ENCODE results near the gene SHC3. TPM values are rescaled to one million over a fixed set of nuclear protein-coding genes. Genes with fewer than 3 reads are reported as not detected.

Gene SHC3
- total and polyA plus RNA-seq, 12 donors: 0.15 to 0.71 (median 0.33) TPM

DNA sequence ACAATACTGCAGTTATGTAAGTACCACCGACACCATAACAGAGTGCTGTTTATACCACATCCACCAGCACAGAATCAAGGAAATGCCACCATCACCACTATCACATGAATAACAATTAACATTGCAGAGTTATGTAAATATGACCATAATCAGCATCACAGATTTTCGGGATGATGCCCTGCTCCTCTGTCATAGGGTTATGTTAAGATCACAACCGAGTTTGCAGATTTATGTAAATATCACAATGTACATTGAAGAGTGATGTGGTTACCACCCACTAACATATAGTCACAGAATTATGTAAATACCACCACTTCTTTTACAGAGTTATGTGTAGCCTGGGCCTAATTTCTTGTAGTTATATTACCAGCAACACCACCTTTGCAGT, 61.8 kb downstream of the SHC3 start:
- intact Hi-C loops (cut with DNase I): loop anchor here in 1 of 10 donors (10.0 kb wide), 1 partner anchor 108 kb away; no protein-coding TSS in a partner anchor
- Histone ChIP-seq H3K4me3 (no peak overlapping the region), H3K4me1 (no peaks in the 10 kb centered on the region), H3K36me3 (no peaks in the 10 kb centered on the region), H3K27ac (no peak overlapping the region), H3K27me3 (peaks cover 0 to under 1% (median 0%) of the 10 kb centered on the region in 7 donors), H3K9me3 (peaks cover 0 to 13% (median 0%) of the 10 kb centered on the region in 11 donors)
- DNase-seq (no peak), ATAC-seq (no peak)
- WGBS, 2 donors: 84 to 90% methylated on average over 3 of the region's 3 CpGs
- TF ChIP-seq, protein P1, sequence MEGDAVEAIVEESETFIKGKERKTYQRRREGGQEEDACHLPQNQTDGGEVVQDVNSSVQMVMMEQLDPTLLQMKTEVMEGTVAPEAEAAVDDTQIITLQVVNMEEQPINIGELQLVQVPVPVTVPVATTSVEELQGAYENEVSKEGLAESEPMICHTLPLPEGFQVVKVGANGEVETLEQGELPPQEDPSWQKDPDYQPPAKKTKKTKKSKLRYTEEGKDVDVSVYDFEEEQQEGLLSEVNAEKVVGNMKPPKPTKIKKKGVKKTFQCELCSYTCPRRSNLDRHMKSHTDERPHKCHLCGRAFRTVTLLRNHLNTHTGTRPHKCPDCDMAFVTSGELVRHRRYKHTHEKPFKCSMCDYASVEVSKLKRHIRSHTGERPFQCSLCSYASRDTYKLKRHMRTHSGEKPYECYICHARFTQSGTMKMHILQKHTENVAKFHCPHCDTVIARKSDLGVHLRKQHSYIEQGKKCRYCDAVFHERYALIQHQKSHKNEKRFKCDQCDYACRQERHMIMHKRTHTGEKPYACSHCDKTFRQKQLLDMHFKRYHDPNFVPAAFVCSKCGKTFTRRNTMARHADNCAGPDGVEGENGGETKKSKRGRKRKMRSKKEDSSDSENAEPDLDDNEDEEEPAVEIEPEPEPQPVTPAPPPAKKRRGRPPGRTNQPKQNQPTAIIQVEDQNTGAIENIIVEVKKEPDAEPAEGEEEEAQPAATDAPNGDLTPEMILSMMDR (IDR thresholded peaks at IDR 0.05): no peak

DNA sequence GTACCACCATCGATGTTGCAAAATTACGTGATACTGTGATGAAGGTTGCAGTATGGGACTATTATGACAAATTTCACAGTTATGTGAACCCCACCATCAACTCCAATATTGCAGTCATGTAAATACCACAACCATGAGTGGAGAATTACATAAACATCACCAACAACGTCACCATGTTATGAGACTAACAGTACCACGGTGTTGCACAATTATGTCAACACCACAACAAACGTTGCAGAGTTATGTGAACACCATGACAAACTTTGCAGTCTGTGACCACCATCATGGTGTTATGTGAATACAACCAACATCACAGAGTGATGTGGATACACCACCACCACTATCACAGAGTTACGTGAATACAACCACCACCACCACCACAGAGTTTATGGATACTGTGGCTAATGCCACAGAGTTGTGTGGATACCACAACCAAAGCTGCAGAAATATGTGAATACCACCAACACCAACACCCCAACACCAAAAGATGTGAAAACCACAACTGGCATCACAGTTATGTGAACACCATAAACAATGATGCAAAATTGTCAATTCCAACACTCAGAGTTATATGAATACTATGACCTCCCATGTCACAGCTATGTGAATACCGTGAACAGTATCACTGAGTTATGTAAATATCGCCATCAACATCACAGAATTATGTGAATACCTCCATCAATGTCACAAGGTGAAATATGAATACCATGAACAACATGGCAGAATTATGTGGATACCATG, 62.4 kb downstream of the SHC3 start:
- intact Hi-C loops (cut with DNase I): loop anchor here in 1 of 10 donors (10.0 kb wide), 1 partner anchor 109 kb away; no protein-coding TSS in a partner anchor
- no peak for ATAC-seq
- H3K27me3 ChIP-seq: peaks cover 0 to 3% (median 0%) of the 10 kb centered on the region in 7 donors
- H3K36me3 ChIP-seq: no peaks in the 10 kb centered on the region
- H3K9me3 ChIP-seq: peaks cover 0 to 13% (median 0%) of the 10 kb centered on the region in 11 donors
- H3K27ac ChIP-seq: no peak overlapping the region
- DNase-seq: no peak
- TF ChIP-seq, protein P1 (IDR thresholded peaks at IDR 0.05): no peak
- 91 to 92% methylated on average over 8 of the region's 8 CpGs for WGBS, 2 donors
- no peak overlapping the region for H3K4me3 ChIP-seq
- no peaks in the 10 kb centered on the region for H3K4me1 ChIP-seq

DNA sequence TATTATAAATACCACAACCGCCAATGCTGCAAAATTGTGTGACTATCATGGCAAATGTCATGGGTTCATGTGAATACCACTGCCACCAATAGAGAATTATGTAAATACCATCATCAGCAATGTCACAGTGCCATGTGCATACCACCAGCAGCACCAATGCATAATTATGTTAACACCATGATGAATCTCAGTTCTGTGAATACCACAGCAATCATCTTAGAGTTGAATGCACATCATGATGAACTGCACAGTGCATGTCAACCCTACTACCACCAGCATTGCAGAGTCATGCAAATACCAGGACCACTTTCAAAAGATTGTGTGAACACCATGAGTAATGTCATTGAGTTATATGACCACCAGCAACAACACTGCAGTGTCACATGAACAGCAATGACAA, 63.2 kb downstream of the SHC3 start:
- TF ChIP-seq, protein P1 (IDR thresholded peaks at IDR 0.05): no peak
- Histone ChIP-seq H3K36me3 (no peaks in the 10 kb centered on the region), H3K9me3 (peaks cover 0 to 18% (median 0%) of the 10 kb centered on the region in 11 donors), H3K27me3 (peaks cover 0 to 3% (median 0%) of the 10 kb centered on the region in 7 donors), H3K4me3 (no peak overlapping the region), H3K27ac (no peak overlapping the region), H3K4me1 (no peaks in the 10 kb centered on the region)
- intact Hi-C loops (cut with DNase I): loop anchor here in 1 of 10 donors (10.0 kb wide), 1 partner anchor 109 kb away; no protein-coding TSS in a partner anchor
- no peak for DNase-seq
- WGBS, 2 donors: 71 to 92% methylated on average over 1 of the region's 1 CpG
- no peak for ATAC-seq

DNA sequence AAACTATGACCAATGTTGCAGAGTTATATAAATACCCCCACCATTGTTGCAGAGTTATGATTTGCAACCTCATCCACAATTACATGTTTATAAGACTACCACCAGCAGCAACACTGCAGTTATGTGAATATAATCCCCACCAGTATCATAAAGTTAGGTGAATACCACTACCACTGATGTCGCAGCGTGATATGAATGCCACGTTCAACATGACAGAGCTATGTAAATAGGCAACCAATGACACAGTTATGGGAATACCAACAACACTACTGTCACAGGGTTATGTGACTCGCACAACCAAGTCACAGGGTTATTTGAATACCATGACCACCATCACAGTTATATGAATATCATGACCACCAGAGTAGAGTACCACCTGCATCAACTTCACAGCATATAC, 63.9 kb downstream of the SHC3 start:
- WGBS, 2 donors: 87 to 88% methylated on average over 4 of the region's 4 CpGs
- DNase-seq (no peak), ATAC-seq (no peak)
- TF ChIP-seq, protein P1 (IDR thresholded peaks at IDR 0.05): no peak
- Histone ChIP-seq H3K27me3 (peaks cover 0 to 3% (median 0%) of the 10 kb centered on the region in 7 donors), H3K36me3 (no peaks in the 10 kb centered on the region), H3K27ac (no peak overlapping the region), H3K4me1 (no peaks in the 10 kb centered on the region), H3K9me3 (peaks cover 0 to 21% (median 0%) of the 10 kb centered on the region in 11 donors), H3K4me3 (no peak overlapping the region)
- intact Hi-C loops (cut with DNase I): loop anchor here in 1 of 10 donors (10.0 kb wide), 1 partner anchor 110 kb away; no protein-coding TSS in a partner anchor
